ENCODE measurements around the gene CDC42BPB.

GRCh38 chr14:103021684-103022001 is 35.7 kb downstream of the CDC42BPB start:
- TF ChIP-seq CTCF (IDR thresholded peaks at IDR 0.05), result no peak
- TF ChIP-seq, protein P1, sequence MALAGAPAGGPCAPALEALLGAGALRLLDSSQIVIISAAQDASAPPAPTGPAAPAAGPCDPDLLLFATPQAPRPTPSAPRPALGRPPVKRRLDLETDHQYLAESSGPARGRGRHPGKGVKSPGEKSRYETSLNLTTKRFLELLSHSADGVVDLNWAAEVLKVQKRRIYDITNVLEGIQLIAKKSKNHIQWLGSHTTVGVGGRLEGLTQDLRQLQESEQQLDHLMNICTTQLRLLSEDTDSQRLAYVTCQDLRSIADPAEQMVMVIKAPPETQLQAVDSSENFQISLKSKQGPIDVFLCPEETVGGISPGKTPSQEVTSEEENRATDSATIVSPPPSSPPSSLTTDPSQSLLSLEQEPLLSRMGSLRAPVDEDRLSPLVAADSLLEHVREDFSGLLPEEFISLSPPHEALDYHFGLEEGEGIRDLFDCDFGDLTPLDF (CRISPR knock-in tag; IDR thresholded peaks at IDR 0.05), result no peak
- no peak for TF ChIP-seq FOXK1 (CRISPR knock-in tag; IDR thresholded peaks at IDR 0.05)

All from WTC11 (cell line).